K562 (cell line): Measurements from ENCODE around the gene ITPKB.

Experiments
- EZH2 ChIP-seq: IDR thresholded peaks from 2 replicates; pipeline ENCODE4 v1.6.1; 2012; ENCODE audit warnings: low read depth, mild to moderate bottlenecking, inconsistent platforms, low read length, borderline replicate concordance
- RNF219 ChIP-seq: fragments of 250-450 bp; sonication (Bioruptor Pico); IDR thresholded peaks from 2 replicates; pipeline ENCODE4 v1.5.0; 2022; ENCODE audit warnings: mild to moderate bottlenecking
- TAF1 ChIP-seq: IDR thresholded peaks from 2 replicates; pipeline ENCODE4 v1.6.1; 2011; ENCODE audit warnings: mild to moderate bottlenecking, low read length, moderate library complexity; ENCODE audit not compliant: insufficient read depth, control insufficient read depth, severe bottlenecking; ENCODE audit errors: extremely low read depth
- TF ChIP-seq, protein P1 (sequence below), 3 experiments: IDR thresholded peaks in 2 of 3; conservative IDR thresholded peaks in 1 of 3; 2 replicates each; pipeline ENCODE4 v1.5.1; 2011 to 2012; ENCODE audit warnings: low read length in 3 of 3, mild to moderate bottlenecking in 3 of 3, control low read depth in 2 of 3, improper control_type of control experiment in 1 of 3, inconsistent platforms in 1 of 3, low read depth in 1 of 3, mixed read lengths in 1 of 3, moderate library complexity in 1 of 3; ENCODE audit not compliant: insufficient read depth in 2 of 3

DNA sequence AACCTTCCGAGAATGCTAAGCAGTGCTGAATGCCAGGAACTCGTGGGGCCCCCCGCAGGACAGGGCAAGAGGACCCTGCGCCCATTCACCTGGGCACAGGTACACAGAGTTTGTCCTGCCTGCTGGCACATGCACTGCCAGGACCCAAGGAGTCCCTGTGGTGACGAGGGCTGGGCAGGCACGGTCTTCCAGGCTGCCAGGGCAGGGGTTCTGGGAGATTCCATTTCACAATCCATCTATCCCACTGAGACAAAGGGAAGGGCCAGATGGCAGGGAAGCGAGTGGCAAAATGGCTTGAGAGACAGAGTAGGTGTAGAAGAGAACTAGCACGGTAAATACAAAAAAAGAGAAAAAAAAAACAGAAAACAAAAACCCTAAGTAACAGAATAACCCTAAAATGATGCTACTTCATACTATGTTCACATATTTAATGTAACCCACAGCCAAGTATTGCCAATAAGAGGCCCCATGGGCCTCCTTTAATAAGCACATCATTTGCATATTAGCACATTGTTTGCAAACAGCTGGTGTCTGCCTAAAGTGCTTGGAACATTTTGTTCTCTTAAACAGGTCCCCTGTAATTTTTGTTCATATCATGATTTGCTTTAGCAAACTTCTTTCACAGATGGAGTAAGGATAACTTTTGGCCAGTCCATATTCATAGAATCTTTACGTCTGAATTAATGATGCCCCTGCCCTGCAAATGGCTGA, 106.8 kb downstream of the ITPKB start:
- TF ChIP-seq, protein P1, sequence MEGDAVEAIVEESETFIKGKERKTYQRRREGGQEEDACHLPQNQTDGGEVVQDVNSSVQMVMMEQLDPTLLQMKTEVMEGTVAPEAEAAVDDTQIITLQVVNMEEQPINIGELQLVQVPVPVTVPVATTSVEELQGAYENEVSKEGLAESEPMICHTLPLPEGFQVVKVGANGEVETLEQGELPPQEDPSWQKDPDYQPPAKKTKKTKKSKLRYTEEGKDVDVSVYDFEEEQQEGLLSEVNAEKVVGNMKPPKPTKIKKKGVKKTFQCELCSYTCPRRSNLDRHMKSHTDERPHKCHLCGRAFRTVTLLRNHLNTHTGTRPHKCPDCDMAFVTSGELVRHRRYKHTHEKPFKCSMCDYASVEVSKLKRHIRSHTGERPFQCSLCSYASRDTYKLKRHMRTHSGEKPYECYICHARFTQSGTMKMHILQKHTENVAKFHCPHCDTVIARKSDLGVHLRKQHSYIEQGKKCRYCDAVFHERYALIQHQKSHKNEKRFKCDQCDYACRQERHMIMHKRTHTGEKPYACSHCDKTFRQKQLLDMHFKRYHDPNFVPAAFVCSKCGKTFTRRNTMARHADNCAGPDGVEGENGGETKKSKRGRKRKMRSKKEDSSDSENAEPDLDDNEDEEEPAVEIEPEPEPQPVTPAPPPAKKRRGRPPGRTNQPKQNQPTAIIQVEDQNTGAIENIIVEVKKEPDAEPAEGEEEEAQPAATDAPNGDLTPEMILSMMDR (IDR thresholded peaks at IDR 0.05 in 2 of 3, conservative IDR thresholded peaks at IDR 0.05 in 1 of 3; ENCODE audit: insufficient read depth in 2 of 3, low read depth in 1 of 3, low read length in 3 of 3) = no peak
- TF ChIP-seq RNF219 (CRISPR knock-in tag) = no peak
- no peak for TF ChIP-seq EZH2
- no peak for TF ChIP-seq TAF1
